Keratinocyte (primary cell): ENCODE measurements around the gene ZSCAN22. TPM values are rescaled to one million over a fixed set of nuclear protein-coding genes. Genes with fewer than 3 reads are reported as not detected.

ENCODE experiments used
- DNase-seq: peaks from one replicate; pipeline ENCODE4 v3.0.0-alpha.2; 2011; ENCODE audit warnings: low read depth, missing footprints, low spot score
- FAIRE-seq: peaks from 2 replicates; lab custom pipeline; 2011; peaks lifted over from hg19 to GRCh38; lab: Jason Lieb, UNC
- H2AFZ ChIP-seq: 2 replicates; pipeline ENCODE4 v1.6.0; 2012; ENCODE audit warnings: low read length, control low read depth, inconsistent platforms; ENCODE audit not compliant: control insufficient read depth
- H3K27ac ChIP-seq: 2 replicates; pipeline ENCODE4 v1.5.1; 2011; ENCODE audit warnings: low read length; ENCODE audit not compliant: control insufficient read depth, insufficient read depth
- H3K27me3 ChIP-seq: 3 replicates; pipeline ENCODE4 v1.6.0; 2011; ENCODE audit warnings: low read length; ENCODE audit not compliant: control insufficient read depth, insufficient read depth; ENCODE audit errors: extremely low read depth
- H3K36me3 ChIP-seq, 2 experiments: 2 replicates in 1 of 2; 3 replicates in 1 of 2; pipeline ENCODE4 v1.5.1; 2011; ENCODE audit warnings: low read length in 2 of 2, mild to moderate bottlenecking in 1 of 2; ENCODE audit not compliant: control insufficient read depth in 2 of 2, insufficient read depth in 2 of 2; ENCODE audit errors: extremely low read depth in 1 of 2
- H3K4me1 ChIP-seq: 3 replicates; pipeline ENCODE4 v1.5.1; 2011; ENCODE audit warnings: low read length; ENCODE audit not compliant: control insufficient read depth, insufficient read depth; ENCODE audit errors: extremely low read depth
- H3K4me2 ChIP-seq: 3 replicates; pipeline ENCODE4 v1.6.0; 2011; ENCODE audit warnings: low read depth, low read length; ENCODE audit not compliant: control insufficient read depth, insufficient read depth; ENCODE audit errors: extremely low read depth
- H3K4me3 ChIP-seq, 3 experiments: fragments of 200-600 bp in 1 of 3; sonication (generic) in 1 of 3; 2 replicates in 2 of 3; 3 replicates in 1 of 3; pipeline ENCODE4 v1.5.1; 2011 to 2016; ENCODE audit warnings: low read length in 3 of 3, mild to moderate bottlenecking in 3 of 3, control low read depth in 2 of 3, inconsistent platforms in 1 of 3, low read depth in 1 of 3, mixed read lengths in 1 of 3, mixed run types in 1 of 3, moderate library complexity in 1 of 3; ENCODE audit not compliant: control insufficient read depth in 2 of 3, insufficient read depth in 2 of 3; ENCODE audit errors: extremely low read depth in 1 of 3
- H3K79me2 ChIP-seq: 2 replicates; pipeline ENCODE4 v1.6.0; 2012; ENCODE audit warnings: low read length; ENCODE audit not compliant: control insufficient read depth, insufficient read depth
- H3K9ac ChIP-seq: 3 replicates; pipeline ENCODE4 v1.6.0; 2011; ENCODE audit warnings: low read length; ENCODE audit not compliant: control insufficient read depth, insufficient read depth; ENCODE audit errors: extremely low read depth
- H3K9me1 ChIP-seq: 3 replicates; pipeline ENCODE4 v1.6.0; 2011; ENCODE audit warnings: low read length; ENCODE audit not compliant: control insufficient read depth, insufficient read depth; ENCODE audit errors: extremely low read depth
- H3K9me3 ChIP-seq: 2 replicates; pipeline ENCODE4 v1.5.1; 2012; ENCODE audit warnings: low read depth, low read length; ENCODE audit not compliant: control insufficient read depth
- H4K20me1 ChIP-seq: 3 replicates; pipeline ENCODE4 v1.6.0; 2011; ENCODE audit warnings: low read length; ENCODE audit not compliant: control insufficient read depth, insufficient read depth; ENCODE audit errors: extremely low read depth
- EZH2 ChIP-seq: IDR thresholded peaks from one replicate; pipeline ENCODE4 v1.6.1; 2012; ENCODE audit warnings: inconsistent platforms, mild to moderate bottlenecking, low read length, moderate library complexity
- dilution Hi-C: fragments of 300-500 bp; cut with MboI; formaldehyde crosslinking; loops from one replicate; pipeline ENCODE4 v1.7.0; 2020; ENCODE audit warnings: low sequenced_read_pairs; ENCODE audit not compliant: extremely low pct_ligation_motif_present
- polyA plus RNA-seq, 5 experiments: library from polyadenylated mRNA; depleted of rRNA in 3 of 5; stranded (reverse) in 3 of 5; stranded (forward) in 1 of 5; unstranded in 1 of 5; fragments of >200 nt; gene quantifications; 1 replicate in 1 of 5; 2 replicates in 3 of 5; 3 replicates in 1 of 5; pipeline versions ENCODE4 v1.2.1 to v1.2.3, GENCODE V29; 2011 to 2012; ENCODE audit warnings: missing spikeins in 2 of 5, low read depth in 1 of 5, low replicate concordance in 1 of 5
- TF ChIP-seq, protein P1 (sequence below), 3 experiments: IDR thresholded peaks in 1 of 3; conservative IDR thresholded peaks in 1 of 3; optimal IDR thresholded peaks in 1 of 3; 2 replicates in 2 of 3; 3 replicates in 1 of 3; pipeline versions ENCODE3 to v1.5.1; 2011; ENCODE audit warnings: low read length in 3 of 3, mild to moderate bottlenecking in 3 of 3, moderate library complexity in 2 of 3, control low read depth in 1 of 3, inconsistent platforms in 1 of 3; ENCODE audit not compliant: insufficient read depth in 2 of 3; ENCODE audit errors: extremely low read depth in 1 of 3

ZSCAN22 gene
- polyA plus RNA-seq, 1 donor (not counting 4 experiments of a cell fraction or from before 2014, with no cell fraction given), result 2.5 TPM

DNA sequence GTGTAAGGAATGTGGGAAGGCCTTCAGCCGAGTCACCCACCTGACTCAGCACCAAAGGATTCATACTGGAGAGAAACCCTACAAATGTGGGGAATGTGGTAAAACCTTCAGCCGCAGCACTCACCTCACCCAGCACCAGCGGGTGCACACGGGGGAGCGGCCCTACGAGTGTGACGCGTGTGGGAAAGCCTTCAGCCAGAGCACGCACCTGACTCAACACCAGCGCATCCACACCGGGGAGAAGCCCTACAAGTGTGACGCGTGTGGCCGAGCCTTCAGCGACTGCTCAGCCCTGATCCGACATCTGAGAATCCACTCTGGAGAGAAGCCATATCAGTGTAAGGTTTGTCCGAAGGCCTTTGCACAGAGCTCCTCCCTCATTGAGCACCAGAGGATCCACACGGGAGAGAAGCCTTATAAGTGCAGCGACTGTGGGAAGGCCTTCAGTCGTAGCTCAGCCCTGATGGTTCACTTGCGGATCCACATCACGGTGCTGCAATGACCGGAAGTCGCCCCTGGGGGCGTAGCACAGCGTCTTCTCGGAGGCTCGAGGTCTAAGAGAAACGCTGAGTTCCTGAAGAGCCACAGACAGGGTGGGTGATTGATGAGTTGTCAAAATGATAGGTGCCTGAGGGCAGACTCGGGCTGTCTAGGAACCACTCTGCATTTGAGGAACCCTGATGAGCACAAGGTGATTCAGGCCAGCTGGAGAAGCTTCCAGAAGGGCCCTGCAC lies 12.2 kb downstream of the ZSCAN22 start:
- no peaks in the 10 kb centered on the region for H4K20me1 ChIP-seq
- no peaks in the 10 kb centered on the region for H3K79me2 ChIP-seq
- H3K27ac ChIP-seq, result no peak overlapping the region
- dilution Hi-C loops, result no loop called here
- H3K9me1 ChIP-seq, result no peaks in the 10 kb centered on the region
- no peak for DNase-seq
- peaks cover 12 to 18% of the 10 kb centered on the region in 2 experiments for H3K36me3 ChIP-seq
- no peak overlapping the region for H3K4me3 ChIP-seq
- no peak overlapping the region for H3K4me2 ChIP-seq
- H3K27me3 ChIP-seq, result no peaks in the 10 kb centered on the region
- H3K9ac ChIP-seq, result no peak overlapping the region
- H2AFZ ChIP-seq, result no peak overlapping the region
- peaks cover 9% of the 10 kb centered on the region for H3K9me3 ChIP-seq
- no peak for FAIRE-seq
- H3K4me1 ChIP-seq, result no peaks in the 10 kb centered on the region
- TF ChIP-seq, protein P1, sequence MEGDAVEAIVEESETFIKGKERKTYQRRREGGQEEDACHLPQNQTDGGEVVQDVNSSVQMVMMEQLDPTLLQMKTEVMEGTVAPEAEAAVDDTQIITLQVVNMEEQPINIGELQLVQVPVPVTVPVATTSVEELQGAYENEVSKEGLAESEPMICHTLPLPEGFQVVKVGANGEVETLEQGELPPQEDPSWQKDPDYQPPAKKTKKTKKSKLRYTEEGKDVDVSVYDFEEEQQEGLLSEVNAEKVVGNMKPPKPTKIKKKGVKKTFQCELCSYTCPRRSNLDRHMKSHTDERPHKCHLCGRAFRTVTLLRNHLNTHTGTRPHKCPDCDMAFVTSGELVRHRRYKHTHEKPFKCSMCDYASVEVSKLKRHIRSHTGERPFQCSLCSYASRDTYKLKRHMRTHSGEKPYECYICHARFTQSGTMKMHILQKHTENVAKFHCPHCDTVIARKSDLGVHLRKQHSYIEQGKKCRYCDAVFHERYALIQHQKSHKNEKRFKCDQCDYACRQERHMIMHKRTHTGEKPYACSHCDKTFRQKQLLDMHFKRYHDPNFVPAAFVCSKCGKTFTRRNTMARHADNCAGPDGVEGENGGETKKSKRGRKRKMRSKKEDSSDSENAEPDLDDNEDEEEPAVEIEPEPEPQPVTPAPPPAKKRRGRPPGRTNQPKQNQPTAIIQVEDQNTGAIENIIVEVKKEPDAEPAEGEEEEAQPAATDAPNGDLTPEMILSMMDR (optimal IDR thresholded peaks at IDR 0.05 in 1 of 3, IDR thresholded peaks at IDR 0.05 in 1 of 3, conservative IDR thresholded peaks at IDR 0.05 in 1 of 3; ENCODE audit: extremely low read depth in 1 of 3, insufficient read depth in 2 of 3, low read length in 3 of 3), result no peak
- no peak for TF ChIP-seq EZH2

DNA sequence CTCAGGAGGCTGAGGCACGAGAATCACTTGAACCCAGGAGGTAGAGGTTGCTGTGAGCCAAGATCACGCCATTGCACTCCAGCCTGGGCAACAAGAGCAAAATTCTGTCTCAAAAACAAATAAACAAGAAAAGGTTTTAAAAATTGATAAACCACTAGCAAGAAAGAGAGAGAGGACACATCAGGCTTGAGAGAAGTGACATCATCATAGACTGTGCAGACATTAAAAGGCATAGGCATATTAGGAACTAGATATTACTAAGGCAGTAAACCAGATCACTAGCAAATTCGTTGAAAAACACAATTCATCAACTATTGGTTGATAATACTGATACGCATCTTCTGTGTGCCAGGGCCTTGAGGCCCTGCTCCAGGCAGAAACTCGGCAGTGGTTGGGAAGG lies 18.8 kb downstream of the ZSCAN22 start:
- TF ChIP-seq EZH2, result no peak
- TF ChIP-seq, protein P1 (optimal IDR thresholded peaks at IDR 0.05 in 1 of 3, IDR thresholded peaks at IDR 0.05 in 1 of 3, conservative IDR thresholded peaks at IDR 0.05 in 1 of 3; ENCODE audit: extremely low read depth in 1 of 3, insufficient read depth in 2 of 3, low read length in 3 of 3), result no peak
- no peaks in the 10 kb centered on the region for H4K20me1 ChIP-seq
- H3K27me3 ChIP-seq, result peaks cover 28% of the 10 kb centered on the region
- H3K9me1 ChIP-seq, result no peaks in the 10 kb centered on the region
- no peak overlapping the region for H3K9ac ChIP-seq
- H3K36me3 ChIP-seq, result no peaks in the 10 kb centered on the region
- dilution Hi-C loops, result no loop called here
- H3K4me3 ChIP-seq, result no peak overlapping the region
- H3K4me1 ChIP-seq, result no peaks in the 10 kb centered on the region
- H3K79me2 ChIP-seq, result no peaks in the 10 kb centered on the region
- H2AFZ ChIP-seq, result no peak overlapping the region
- no peak overlapping the region for H3K4me2 ChIP-seq
- no peaks in the 10 kb centered on the region for H3K9me3 ChIP-seq
- no peak for DNase-seq
- no peak overlapping the region for H3K27ac ChIP-seq
- no peak for FAIRE-seq
